Stimulated activated CD4-positive, alpha-beta T cell treated with anti-CD3 and anti-CD28 coated beads, Interleukin-15, amount 100 ng/mL, for 48 hours (primary cell): ENCODE data around the gene GRHL1.

Source experiments
- DNase-seq, 2 donors: peaks; one replicate each; pipeline ENCODE4 v3.0.0-alpha.2; 2020; ENCODE audit warnings: low read depth in 2 of 2

GRHL1 gene

GRCh38 chr2:10041711-10042110, 90.2 kb downstream of the GRHL1 start:
- no peak for DNase-seq

- DNase-seq = no peak
Measured at GRCh38 chr2:10042301-10043161, 91.0 kb downstream of the GRHL1 start.

DNA sequence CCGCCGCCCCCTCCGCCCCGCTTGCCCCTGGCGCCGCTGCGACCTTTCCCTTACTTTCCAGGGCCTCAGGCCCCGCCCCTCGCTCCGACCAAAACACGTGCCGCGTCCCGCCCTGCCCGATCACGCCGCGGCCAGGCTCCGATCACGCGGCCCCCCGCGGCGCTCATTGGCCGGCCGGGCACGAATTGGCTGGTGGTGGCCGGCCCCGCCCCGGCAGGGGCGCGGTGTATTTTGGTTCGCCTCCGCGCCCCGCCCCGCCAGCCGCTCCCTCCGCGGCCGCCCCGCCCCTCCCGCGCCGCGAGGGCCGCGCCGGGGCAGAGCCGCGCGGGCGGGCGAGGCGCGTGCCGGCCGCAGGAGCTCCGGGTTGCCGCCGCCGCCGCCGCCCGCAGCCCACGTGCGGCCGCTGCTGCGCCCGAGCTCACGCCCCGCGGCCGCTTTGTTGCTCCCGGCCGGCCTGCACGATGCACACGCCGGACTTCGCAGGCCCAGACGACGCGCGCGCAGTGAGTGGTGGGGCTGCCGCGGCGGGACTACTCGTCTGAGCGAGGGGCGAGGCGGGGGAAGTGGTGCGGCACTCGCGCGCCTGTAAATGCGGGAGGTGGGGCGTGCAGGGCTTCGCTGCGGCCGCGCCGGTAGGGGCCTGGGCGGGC, 91.9 kb downstream of the GRHL1 start, which contains the start of gene KLF11:
TSS of gene KLF11 (plus strand) at position 295 of the 650 bp plus-strand sequence. CDS start at position 462, 167 bp downstream.
- DNase-seq = peak; percentile 38 to 59

GRCh38 chr2:10043906-10044601, 92.6 kb downstream of the GRHL1 start:
- peak; percentile 83 to 94 for DNase-seq

DNA sequence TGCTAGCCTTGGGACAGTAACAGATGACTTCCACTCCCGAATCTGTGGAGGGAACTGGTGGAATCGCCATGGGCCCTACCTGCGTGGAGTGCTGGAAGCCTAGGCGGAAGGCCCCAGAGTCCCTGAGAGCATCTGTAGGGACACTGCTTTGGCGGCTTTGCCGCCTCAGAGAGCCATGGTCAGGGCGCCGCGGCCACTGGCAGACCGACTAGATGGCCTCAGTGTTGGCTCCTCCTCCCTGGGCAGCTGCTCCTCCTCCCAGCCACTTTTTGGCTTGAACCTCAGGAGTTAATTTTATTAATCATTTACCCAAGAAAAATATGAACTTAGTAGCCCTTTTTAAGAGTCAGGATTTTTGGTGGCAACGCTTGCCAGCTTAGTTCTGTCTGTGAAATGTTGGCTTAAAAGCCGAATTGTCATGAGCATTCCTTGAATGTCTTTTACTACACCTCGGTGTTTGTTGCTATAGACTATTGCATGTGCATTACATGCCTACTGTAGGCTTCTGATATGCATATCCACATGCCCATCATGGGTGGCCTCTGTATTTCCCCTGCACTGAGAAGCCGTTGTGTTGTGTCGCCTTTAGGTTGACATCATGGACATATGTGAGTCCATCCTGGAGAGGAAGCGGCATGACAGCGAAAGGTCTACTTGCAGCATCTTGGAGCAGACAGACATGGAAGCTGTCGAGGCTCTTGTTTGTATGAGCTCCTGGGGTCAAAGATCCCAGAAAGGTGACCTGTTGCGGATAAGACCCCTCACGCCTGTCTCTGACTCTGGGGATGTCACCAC, 94.3 kb downstream of the GRHL1 start:
- no peak for DNase-seq

DNA sequence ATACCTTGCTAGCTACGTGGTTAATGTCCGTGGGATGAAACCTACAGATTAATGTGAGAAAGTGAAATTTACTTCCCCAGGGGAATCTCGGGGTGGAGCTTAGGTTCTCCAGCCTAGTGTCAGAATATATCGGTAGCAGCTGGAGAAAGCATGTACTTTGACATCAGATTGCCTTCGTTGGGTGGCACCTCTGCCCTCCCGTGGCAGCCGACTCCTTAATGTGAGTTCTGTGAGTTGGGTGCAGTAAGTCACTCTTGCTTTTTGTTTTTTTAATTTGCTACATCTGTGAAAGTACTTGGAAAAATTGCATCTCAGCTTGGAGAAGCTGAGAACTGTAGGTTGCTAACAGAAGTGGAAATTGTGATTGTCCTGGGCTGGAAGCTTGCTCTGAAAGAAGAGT, 95.4 kb downstream of the GRHL1 start:
- DNase-seq = no peak

- no peak for DNase-seq
Measured at GRCh38 chr2:10047616-10048500, 96.4 kb downstream of the GRHL1 start.

GRCh38 chr2:10048501-10049171, 97.1 kb downstream of the GRHL1 start:
- no peak for DNase-seq
